ENCODE results near the gene DVL1. TPM values are rescaled to one million over a fixed set of nuclear protein-coding genes. Genes with fewer than 3 reads are reported as not detected.

The DVL1 gene
- total and polyA plus RNA-seq, 9 of the 15 experiments (the other 6 are each of a cell fraction or from before 2014, with no cell fraction given): 0.62 to 135 (median 24.3) TPM

DNA sequence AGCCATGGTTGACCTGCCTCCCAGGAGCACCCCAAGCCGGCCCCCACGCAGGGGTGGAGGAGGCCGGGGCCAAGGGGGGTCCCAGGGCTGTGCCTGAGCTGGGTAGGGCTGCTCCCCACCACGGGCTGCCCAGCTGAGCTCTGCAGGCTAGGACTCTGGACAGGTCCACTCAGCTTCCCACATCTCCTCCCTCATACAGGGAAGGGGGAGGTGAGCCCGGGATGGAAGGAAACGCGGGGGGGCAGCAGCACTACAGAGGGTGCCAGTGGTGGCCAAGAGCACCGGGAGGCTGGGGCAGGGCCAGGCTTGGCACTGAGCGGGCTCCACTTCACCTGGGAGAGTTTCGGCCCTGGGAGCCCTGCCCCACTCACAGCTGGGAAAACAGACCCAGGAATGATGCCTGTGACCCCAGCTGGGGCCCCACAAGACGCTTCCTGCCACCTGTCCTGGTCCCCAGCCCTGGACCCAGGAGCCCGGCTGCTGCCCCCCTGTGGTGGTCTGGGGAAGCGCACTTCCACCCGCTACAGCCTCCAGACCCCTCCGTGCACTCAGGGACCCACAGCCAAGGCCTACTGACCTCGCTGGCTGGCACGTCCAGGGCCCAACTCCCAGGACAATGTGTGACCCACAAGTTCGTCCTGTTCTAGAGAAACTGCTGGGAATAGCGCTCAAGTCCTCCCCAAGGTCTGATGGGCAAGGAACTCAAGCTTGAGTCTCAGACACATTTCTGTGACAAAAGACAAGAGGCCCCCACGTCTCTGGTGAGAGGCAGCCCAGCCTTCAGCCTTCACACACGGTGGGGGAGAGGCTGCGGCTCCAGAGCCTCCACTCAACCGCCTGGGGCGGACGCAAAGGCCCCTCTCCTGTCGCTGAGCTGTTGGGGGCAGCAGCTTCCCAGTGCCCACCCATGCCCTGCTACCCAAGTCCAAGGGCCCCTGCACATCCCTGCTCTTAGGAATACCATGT is 22.8 kb upstream of the DVL1 start (continued):
- TF ChIP-seq, protein P1, sequence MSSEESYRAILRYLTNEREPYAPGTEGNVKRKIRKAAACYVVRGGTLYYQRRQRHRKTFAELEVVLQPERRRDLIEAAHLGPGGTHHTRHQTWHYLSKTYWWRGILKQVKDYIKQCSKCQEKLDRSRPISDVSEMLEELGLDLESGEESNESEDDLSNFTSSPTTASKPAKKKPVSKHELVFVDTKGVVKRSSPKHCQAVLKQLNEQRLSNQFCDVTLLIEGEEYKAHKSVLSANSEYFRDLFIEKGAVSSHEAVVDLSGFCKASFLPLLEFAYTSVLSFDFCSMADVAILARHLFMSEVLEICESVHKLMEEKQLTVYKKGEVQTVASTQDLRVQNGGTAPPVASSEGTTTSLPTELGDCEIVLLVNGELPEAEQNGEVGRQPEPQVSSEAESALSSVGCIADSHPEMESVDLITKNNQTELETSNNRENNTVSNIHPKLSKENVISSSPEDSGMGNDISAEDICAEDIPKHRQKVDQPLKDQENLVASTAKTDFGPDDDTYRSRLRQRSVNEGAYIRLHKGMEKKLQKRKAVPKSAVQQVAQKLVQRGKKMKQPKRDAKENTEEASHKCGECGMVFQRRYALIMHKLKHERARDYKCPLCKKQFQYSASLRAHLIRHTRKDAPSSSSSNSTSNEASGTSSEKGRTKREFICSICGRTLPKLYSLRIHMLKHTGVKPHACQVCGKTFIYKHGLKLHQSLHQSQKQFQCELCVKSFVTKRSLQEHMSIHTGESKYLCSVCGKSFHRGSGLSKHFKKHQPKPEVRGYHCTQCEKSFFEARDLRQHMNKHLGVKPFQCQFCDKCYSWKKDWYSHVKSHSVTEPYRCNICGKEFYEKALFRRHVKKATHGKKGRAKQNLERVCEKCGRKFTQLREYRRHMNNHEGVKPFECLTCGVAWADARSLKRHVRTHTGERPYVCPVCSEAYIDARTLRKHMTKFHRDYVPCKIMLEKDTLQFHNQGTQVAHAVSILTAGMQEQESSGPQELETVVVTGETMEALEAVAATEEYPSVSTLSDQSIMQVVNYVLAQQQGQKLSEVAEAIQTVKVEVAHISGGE (CRISPR knock-in tag; IDR thresholded peaks at IDR 0.05): peak in 1 of 3 experiments; percentile 64; a peak in 2 of 6 replicates
- TF ChIP-seq, protein P2, sequence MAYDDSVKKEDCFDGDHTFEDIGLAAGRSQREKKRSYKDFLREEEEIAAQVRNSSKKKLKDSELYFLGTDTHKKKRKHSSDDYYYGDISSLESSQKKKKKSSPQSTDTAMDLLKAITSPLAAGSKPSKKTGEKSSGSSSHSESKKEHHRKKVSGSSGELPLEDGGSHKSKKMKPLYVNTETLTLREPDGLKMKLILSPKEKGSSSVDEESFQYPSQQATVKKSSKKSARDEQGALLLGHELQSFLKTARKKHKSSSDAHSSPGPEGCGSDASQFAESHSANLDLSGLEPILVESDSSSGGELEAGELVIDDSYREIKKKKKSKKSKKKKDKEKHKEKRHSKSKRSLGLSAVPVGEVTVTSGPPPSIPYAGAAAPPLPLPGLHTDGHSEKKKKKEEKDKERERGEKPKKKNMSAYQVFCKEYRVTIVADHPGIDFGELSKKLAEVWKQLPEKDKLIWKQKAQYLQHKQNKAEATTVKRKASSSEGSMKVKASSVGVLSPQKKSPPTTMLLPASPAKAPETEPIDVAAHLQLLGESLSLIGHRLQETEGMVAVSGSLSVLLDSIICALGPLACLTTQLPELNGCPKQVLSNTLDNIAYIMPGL (CRISPR knock-in tag; IDR thresholded peaks at IDR 0.05): 0 out of 2 replicates have a peak, but pooled peaks have one; percentile 31
- TF ChIP-seq, protein P3, sequence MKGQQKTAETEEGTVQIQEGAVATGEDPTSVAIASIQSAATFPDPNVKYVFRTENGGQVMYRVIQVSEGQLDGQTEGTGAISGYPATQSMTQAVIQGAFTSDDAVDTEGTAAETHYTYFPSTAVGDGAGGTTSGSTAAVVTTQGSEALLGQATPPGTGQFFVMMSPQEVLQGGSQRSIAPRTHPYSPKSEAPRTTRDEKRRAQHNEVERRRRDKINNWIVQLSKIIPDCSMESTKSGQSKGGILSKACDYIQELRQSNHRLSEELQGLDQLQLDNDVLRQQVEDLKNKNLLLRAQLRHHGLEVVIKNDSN (CRISPR knock-in tag; IDR thresholded peaks at IDR 0.05): no peak
- no peak for TF ChIP-seq C11orf30 (IDR thresholded peaks at IDR 0.05; ENCODE audit: low read depth)
- TF ChIP-seq SIN3B (IDR thresholded peaks at IDR 0.05; ENCODE audit: low read depth): peak; percentile 19; the same call in 1 of the 2 replicates
- TF ChIP-seq, protein P4, sequence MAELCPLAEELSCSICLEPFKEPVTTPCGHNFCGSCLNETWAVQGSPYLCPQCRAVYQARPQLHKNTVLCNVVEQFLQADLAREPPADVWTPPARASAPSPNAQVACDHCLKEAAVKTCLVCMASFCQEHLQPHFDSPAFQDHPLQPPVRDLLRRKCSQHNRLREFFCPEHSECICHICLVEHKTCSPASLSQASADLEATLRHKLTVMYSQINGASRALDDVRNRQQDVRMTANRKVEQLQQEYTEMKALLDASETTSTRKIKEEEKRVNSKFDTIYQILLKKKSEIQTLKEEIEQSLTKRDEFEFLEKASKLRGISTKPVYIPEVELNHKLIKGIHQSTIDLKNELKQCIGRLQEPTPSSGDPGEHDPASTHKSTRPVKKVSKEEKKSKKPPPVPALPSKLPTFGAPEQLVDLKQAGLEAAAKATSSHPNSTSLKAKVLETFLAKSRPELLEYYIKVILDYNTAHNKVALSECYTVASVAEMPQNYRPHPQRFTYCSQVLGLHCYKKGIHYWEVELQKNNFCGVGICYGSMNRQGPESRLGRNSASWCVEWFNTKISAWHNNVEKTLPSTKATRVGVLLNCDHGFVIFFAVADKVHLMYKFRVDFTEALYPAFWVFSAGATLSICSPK (IDR thresholded peaks at IDR 0.05; ENCODE audit: borderline replicate concordance): no peak
- TF ChIP-seq FOXJ3 (CRISPR knock-in tag; IDR thresholded peaks at IDR 0.05): no peak
- TF ChIP-seq NCOR1 (IDR thresholded peaks at IDR 0.05): no peak
- TF ChIP-seq MBD2 (IDR thresholded peaks at IDR 0.05; ENCODE audit: borderline replicate concordance, low read depth): no peak
- TF ChIP-seq MAFG (tag; conservative IDR thresholded peaks at IDR 0.05): no peak
- TF ChIP-seq, protein P5, sequence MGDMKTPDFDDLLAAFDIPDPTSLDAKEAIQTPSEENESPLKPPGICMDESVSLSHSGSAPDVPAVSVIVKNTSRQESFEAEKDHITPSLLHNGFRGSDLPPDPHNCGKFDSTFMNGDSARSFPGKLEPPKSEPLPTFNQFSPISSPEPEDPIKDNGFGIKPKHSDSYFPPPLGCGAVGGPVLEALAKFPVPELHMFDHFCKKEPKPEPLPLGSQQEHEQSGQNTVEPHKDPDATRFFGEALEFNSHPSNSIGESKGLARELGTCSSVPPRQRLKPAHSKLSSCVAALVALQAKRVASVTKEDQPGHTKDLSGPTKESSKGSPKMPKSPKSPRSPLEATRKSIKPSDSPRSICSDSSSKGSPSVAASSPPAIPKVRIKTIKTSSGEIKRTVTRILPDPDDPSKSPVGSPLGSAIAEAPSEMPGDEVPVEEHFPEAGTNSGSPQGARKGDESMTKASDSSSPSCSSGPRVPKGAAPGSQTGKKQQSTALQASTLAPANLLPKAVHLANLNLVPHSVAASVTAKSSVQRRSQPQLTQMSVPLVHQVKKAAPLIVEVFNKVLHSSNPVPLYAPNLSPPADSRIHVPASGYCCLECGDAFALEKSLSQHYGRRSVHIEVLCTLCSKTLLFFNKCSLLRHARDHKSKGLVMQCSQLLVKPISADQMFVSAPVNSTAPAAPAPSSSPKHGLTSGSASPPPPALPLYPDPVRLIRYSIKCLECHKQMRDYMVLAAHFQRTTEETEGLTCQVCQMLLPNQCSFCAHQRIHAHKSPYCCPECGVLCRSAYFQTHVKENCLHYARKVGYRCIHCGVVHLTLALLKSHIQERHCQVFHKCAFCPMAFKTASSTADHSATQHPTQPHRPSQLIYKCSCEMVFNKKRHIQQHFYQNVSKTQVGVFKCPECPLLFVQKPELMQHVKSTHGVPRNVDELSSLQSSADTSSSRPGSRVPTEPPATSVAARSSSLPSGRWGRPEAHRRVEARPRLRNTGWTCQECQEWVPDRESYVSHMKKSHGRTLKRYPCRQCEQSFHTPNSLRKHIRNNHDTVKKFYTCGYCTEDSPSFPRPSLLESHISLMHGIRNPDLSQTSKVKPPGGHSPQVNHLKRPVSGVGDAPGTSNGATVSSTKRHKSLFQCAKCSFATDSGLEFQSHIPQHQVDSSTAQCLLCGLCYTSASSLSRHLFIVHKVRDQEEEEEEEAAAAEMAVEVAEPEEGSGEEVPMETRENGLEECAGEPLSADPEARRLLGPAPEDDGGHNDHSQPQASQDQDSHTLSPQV (IDR thresholded peaks at IDR 0.05): no peak
- no peak for TF ChIP-seq RHOXF2B (CRISPR knock-in tag; conservative IDR thresholded peaks at IDR 0.05)
- no peak for TF ChIP-seq ZNF311 (CRISPR knock-in tag; IDR thresholded peaks at IDR 0.05)
